Mesodermal cell (in vitro differentiated cells): ENCODE measurements around the gene OOSP4B. TPM values are rescaled to one million over a fixed set of nuclear protein-coding genes. Genes with fewer than 3 reads are reported as not detected.
"Not testable (repeated sequence)": the region's sequence is repeated elsewhere in the genome, so short reads cannot be mapped to it uniquely, and the experiment has no call there.

Experiments used
- H3K27ac ChIP-seq: 2 replicates; pipeline ENCODE4 v1.7.0; 2013; ENCODE audit warnings: mild to moderate bottlenecking, low read depth, low read length, moderate library complexity; ENCODE audit not compliant: severe bottlenecking
- H3K36me3 ChIP-seq: 2 replicates; pipeline ENCODE4 v1.7.1; 2013; ENCODE audit warnings: mild to moderate bottlenecking, low read length, moderate library complexity; ENCODE audit not compliant: control insufficient read depth, insufficient read depth
- H3K4me1 ChIP-seq: one replicate; pipeline ENCODE4 v1.7.1; 2013; ENCODE audit warnings: mild to moderate bottlenecking, low read length; ENCODE audit not compliant: insufficient read depth, control insufficient read depth, poor library complexity, severe bottlenecking
- H3K4me3 ChIP-seq: 2 replicates; pipeline ENCODE4 v1.7.0; 2013; ENCODE audit warnings: low read length, control low read depth, mild to moderate bottlenecking; ENCODE audit not compliant: insufficient read depth, poor library complexity, severe bottlenecking; ENCODE audit errors: extremely low read depth
- H3K9me3 ChIP-seq: 2 replicates; pipeline ENCODE4 v1.7.1; 2013; ENCODE audit warnings: mild to moderate bottlenecking, low read length, moderate library complexity; ENCODE audit not compliant: control insufficient read depth
- WGBS, 2 experiments: methylation state at CpG; one replicate each; pipeline ENCODE4 v1.1.5; 2013; ENCODE audit warnings: missing lambda C conversion rate in 2 of 2; ENCODE audit not compliant: insufficient coverage in 2 of 2; 5-methylcytosine and 5-hydroxymethylcytosine counted together
- polyA plus RNA-seq, 2 experiments: library from polyadenylated mRNA; stranded (reverse); fragments of 50-300 nt; gene quantifications; one replicate each; pipeline ENCODE4 v1.2.3, GENCODE V29; 2013

Gene OOSP4B
- polyA plus RNA-seq (2013, experiment 1 of 2): not detected
- not detected for polyA plus RNA-seq (2013, experiment 2 of 2)

DNA sequence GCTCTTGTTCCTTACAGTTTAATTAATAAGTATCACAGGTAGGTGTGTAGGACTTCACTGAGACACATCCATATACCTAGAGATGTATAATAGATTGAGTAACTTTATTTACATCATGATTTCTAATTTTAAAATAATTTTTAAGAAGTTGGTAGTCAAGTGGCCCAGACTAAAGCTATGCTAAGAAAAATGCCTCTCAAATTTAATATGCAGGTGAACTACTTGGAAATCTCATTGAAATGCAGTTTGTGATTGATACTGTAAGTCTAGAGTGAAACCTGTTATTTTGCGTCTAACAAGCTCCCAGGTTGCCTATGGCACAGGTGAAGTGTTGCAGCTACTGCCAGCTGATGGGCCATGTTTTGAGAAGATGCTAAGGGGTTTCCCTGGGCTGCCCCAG is at the start of gene OOSP4B:
Gene OOSP4B, plus strand, starts transcription at position 301 of the 400 bp plus-strand sequence.
- H3K36me3 ChIP-seq: no peaks in the 10 kb centered on the region
- whole genome bisulfite sequencing, 2 experiments: 100% methylated on average over 1 of the region's 1 CpG; no CpG with 5 or more reads in 1 of the 2 experiments
- H3K4me3 ChIP-seq: no peak within 1 kb of the TSS
- H3K4me1 ChIP-seq: no peaks in the 10 kb centered on the region
- H3K27ac ChIP-seq: no peak within 1 kb of the TSS
- no peaks in the 10 kb centered on the region for H3K9me3 ChIP-seq

DNA sequence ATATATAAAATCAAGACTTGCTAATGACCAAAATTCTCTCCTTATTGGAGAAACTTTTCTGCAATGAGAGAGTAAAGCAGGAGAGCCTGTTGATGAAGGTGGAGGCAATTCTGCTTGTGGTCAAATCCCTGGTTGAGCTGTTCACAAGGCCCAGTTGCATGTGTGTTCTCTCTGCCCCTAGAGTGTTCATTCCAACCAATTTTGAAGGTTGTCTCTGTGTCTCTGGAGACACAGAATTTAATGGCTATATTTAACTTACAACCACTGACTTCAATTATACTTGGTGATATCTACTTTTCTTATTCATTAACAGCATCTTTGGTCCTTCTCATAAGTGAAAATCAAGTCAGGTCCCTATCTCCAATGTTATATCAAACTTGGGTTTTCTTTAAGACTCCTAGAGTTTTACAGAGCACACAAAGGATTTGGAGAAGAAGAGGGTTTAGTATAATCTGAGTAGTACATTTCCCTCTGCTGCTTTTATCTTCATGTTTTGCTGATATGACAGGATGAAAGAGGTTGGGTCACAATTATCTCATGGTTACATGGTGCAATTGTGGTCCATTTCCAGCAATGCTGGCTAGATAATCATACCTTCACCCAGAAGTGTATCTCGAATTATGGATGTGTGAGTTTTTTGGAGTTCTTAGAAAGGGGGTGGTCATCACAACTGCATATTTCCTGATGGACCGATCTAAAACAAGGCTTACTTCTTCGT is 49.1 kb upstream of the OOSP4B start:
- Histone ChIP-seq H3K36me3 (no peaks in the 10 kb centered on the region), H3K4me1 (peaks cover 5% of the 10 kb centered on the region), H3K9me3 (no peaks in the 10 kb centered on the region), H3K4me3 (no peak overlapping the region), H3K27ac (no peak overlapping the region)
- 100% methylated on average over 2 of the region's 3 CpGs; no CpG with 5 or more reads in 1 of the 2 experiments for WGBS, 2 experiments

DNA sequence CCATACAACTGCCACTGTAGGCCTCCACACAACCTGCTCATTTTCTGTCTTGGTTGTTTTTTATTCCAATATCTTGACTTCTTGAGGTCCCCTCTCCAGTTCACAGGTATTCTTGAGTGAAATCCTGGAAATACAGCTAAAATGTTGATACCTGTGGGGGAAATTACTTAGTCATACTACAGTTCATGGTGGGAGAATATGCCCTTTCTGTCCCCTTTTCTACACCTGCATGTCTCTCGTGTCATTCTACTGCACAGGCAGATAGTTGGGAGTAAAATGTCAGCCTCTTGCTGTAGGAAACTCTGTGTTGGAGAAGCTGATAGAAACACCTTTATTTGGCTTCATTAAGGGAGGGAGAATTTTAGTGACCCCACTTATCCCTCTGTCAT is 48.6 kb upstream of the OOSP4B start:
- H3K9me3 ChIP-seq: no peaks in the 10 kb centered on the region
- no peak overlapping the region for H3K27ac ChIP-seq
- H3K4me1 ChIP-seq: peaks cover 5% of the 10 kb centered on the region
- H3K4me3 ChIP-seq: no peak overlapping the region
- no peaks in the 10 kb centered on the region for H3K36me3 ChIP-seq
- 100% methylated on average over 1 of the region's 1 CpG; no CpG with 5 or more reads in 1 of the 2 experiments for WGBS, 2 experiments

DNA sequence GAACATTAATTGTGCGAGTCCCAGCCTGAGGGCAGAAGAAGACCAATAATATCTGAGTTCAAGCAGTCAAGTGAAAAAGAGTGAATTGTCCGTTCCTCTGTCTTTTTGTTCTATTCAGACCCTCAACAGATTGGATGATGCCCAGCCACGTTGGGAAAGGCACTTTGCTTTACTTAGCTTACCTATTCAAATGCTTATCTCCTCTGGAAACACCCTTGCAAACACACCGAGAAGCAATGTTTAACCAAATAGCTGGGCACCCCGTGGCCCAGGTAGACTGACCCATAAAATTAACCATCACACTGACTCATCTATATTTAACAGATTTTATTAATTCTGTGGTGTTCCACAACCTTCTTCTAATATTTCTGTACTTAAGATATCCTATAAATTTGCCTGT is 43.9 kb upstream of the OOSP4B start:
- Histone ChIP-seq H3K4me1 (peaks cover 5% of the 10 kb centered on the region), H3K9me3 (no peaks in the 10 kb centered on the region), H3K27ac (no peak overlapping the region), H3K36me3 (no peaks in the 10 kb centered on the region), H3K4me3 (no peak overlapping the region)
- WGBS, 2 experiments: 59 to 61% methylated on average over 3 to 4 of the region's 5 CpGs

DNA sequence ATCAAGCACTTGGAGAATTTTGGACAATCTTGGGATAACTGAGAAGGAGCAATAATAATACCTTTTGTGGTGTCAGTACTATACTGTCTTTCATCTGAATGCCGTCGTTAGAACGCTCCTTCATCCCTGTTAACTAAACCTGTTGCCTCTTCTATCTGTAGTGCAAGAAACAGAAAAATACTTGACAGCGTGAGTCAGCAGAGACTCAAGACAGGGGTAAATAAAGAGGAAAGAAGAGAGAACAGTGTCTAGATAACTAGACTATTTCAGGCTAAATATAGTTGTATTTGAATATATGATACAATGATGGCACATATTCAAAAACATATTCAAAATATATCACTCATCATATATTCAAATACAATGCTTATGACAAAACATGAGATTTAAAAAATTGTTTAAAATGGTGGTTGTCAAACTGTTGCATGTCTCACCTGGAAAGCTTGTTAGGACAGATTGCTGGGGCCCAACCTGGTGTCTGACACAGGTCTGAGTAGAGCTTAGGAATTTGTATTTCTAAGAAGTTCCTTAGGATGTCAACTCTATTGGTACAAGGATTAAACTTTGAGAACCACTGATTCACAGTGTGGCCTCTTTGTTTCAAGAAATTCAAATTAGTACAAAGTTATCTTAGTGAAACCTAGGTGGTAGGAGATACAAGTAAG is 35.7 kb upstream of the OOSP4B start:
- Histone ChIP-seq H3K27ac (no peak overlapping the region), H3K9me3 (no peaks in the 10 kb centered on the region), H3K4me3 (no peak overlapping the region), H3K4me1 (no peaks in the 10 kb centered on the region), H3K36me3 (no peaks in the 10 kb centered on the region)
- WGBS, 2 experiments: 100% methylated on average over 3 of the region's 4 CpGs; no CpG with 5 or more reads in 1 of the 2 experiments

DNA sequence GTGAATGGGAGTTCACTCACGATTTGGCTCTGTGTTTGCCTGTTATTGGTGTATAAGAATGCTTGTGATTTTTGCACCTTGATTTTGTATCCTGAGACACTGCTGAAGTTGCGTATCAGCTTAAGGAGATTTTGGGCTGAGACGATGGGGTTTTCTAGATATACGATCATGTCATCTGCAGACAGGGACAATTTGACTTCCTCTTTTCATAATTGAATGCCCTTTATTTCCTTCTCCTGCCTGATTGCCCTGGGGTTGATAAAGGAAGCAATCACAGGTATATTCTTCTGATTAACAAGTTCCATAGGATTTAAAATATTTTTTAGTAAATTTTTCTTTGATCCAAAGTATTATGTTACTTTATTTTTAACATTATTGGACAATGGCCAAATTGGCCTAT is 34.9 kb upstream of the OOSP4B start:
- H3K27ac ChIP-seq, H3K9me3 ChIP-seq, H3K4me3 ChIP-seq, H3K4me1 ChIP-seq, H3K36me3 ChIP-seq: not testable (repeated sequence)
- 92 to 100% methylated on average over 1 to 2 of the region's 4 CpGs for WGBS, 2 experiments

DNA sequence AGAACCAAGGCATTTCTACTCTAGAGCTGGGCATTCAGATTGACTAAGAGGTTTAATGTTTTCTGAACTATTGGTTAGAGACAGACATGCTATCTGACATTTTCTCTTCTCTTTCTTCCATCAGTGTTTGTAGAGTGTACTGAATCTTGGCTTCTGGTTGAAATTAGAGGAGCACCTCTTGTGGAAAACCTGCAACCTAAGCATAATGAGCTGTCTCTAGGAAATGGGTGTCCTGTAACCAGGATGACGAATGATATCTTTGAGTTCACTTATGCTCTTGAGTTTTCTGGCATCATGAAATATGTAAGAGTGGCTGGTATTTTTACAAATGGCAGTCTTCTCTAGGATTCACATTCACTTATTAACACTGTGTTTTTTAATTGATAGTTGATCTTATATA is 33.8 kb upstream of the OOSP4B start:
- no CpG with 5 or more reads among the region's 1 CpG for WGBS, 2 experiments
- H3K36me3 ChIP-seq: no peaks in the 10 kb centered on the region
- H3K4me1 ChIP-seq: no peaks in the 10 kb centered on the region
- no peaks in the 10 kb centered on the region for H3K9me3 ChIP-seq
- H3K4me3 ChIP-seq: no peak overlapping the region
- no peak overlapping the region for H3K27ac ChIP-seq

DNA sequence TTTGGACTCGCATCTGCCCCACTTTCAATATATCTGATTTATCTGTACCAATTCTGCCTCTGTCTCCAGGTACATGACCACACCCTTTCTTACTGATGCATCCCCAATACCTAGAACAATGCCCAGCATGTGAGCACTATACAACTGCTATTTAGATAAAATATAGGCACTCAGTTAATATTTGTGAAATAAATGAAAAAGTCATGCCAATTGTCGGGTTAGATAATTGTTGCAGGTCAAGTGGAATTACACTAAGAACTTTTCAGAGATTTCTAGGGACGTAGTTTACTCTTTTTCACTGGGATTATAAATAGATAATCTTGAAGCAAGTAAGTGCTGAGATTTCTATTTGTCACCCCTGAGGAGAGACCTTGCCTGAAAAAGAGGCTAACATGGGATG is 32.6 kb upstream of the OOSP4B start:
- H3K9me3 ChIP-seq: no peaks in the 10 kb centered on the region
- no peak overlapping the region for H3K4me3 ChIP-seq
- 93 to 94% methylated on average over 2 of the region's 3 CpGs for WGBS, 2 experiments
- H3K4me1 ChIP-seq: no peaks in the 10 kb centered on the region
- H3K27ac ChIP-seq: no peak overlapping the region
- no peaks in the 10 kb centered on the region for H3K36me3 ChIP-seq

DNA sequence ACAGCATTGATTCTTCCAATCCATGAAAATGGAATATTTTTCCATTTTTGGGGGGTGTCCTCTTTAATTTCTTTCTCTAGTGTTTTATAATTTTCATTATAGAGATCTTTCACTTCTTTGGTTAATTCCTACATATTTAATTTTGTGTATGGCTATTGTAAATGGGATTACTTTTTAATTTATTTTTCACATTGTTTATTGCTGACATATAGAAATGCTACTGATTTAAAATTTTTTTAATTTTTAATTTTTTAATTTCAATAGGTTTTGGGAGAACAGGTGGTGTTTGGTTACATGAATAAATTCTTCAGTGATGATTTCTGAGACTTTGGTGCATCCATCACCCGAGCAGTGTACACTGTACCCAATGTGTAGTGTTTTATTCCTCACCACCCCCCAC is 26.6 kb upstream of the OOSP4B start:
- Histone ChIP-seq H3K4me1 (no peaks in the 10 kb centered on the region), H3K36me3 (no peaks in the 10 kb centered on the region), H3K27ac (no peak overlapping the region), H3K4me3 (no peak overlapping the region), H3K9me3 (peaks cover 7% of the 10 kb centered on the region)
- WGBS, 2 experiments: no CpG with 5 or more reads among the region's 1 CpG

DNA sequence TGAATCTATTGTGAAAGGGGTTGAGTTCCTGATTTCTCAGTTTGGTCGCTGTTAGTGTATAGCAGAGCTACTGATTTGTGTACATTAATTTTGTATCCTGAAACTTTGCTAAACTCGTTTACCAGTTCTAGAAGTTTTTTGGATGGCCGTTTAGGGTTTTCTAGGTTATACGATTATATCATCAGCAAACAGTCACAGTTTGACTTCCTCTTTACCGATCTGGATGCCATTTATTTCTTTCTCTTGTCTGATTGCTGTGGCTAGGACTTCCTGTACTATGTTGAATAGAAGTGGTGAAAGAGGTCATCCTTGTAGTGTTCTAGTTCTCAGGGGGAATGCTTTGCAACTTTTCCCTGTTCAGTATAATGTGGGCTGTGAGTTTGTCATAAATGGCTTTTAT is 24.6 kb upstream of the OOSP4B start:
- Histone ChIP-seq H3K36me3 (no peaks in the 10 kb centered on the region), H3K27ac (no peak overlapping the region), H3K4me1 (no peaks in the 10 kb centered on the region), H3K9me3 (peaks cover 7% of the 10 kb centered on the region), H3K4me3 (no peak overlapping the region)
- WGBS, 2 experiments: 86 to 92% methylated on average over 1 to 2 of the region's 5 CpGs

DNA sequence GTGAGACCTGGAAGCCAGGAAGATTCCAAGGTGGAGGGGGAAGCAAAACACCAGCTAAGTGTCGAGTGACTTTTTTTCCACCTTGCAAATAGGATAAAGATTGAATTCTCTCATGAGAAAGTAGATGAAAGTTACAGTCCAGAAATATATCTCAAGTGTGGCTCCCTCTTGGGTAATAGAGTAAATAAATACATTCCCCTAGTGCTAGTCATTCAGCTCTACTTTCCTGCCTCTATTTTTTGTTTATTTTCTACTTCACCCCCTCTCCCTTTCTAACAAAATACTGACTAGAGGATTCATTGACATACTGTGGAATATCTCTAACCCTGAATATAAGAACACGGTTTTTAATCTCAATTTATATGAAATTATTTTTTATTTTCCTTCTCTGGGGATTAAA is 19.2 kb upstream of the OOSP4B start:
- Histone ChIP-seq H3K4me1 (no peaks in the 10 kb centered on the region), H3K9me3 (no peaks in the 10 kb centered on the region), H3K4me3 (no peak overlapping the region), H3K27ac (no peak overlapping the region), H3K36me3 (no peaks in the 10 kb centered on the region)
- no CpG with 5 or more reads among the region's 2 CpGs for WGBS, 2 experiments
